Measurements from ENCODE around the gene CHCHD1. TPM values are rescaled to one million over a fixed set of nuclear protein-coding genes. Genes with fewer than 3 reads are reported as not detected.

CHCHD1 gene
- polyA plus RNA-seq, 3 donors = 47.2 to 52.5 (median 50.0) TPM

DNA sequence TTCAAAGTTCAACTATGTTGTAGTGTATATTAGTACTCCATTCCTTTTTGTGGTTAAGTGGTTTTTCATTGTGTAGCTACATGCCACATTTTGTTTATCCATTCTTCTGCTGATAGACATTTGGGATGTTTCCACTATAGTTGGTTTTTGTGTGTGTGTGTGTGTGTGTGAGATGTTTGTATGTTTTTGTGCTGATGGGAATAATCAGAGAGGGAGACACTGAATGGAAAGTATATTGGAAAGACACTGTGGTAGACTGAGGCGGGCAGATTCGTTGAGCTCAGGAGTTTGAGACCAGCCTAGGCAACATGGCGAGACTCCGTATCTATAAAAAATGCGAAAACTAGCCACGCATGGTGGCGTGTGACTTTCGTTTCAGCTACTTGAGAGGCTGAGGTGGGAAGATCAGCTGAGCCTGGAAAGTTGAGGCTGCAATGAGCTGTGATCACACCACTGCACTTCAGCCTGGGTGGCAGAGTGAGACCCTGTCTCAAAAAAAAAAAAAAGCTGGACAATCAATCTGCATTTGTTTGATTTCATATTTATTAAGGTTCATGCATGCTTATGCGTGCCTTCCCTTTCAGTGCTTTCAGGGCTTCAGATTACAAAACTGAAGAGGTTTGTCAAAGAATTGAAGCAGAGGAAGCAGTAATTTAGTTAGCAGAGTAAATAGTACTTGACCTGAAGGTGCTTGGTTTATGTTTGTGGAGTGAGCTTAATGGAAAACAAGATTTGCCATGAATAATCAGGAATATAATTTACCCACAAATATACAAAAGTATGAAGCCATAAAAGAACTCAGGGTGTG, 22.9 kb upstream of the CHCHD1 start:
- no peak for DNase-seq (ENCODE audit: extremely low read depth in 1 of 11, low read depth in 9 of 11, low spot score in 4 of 11)

DNA sequence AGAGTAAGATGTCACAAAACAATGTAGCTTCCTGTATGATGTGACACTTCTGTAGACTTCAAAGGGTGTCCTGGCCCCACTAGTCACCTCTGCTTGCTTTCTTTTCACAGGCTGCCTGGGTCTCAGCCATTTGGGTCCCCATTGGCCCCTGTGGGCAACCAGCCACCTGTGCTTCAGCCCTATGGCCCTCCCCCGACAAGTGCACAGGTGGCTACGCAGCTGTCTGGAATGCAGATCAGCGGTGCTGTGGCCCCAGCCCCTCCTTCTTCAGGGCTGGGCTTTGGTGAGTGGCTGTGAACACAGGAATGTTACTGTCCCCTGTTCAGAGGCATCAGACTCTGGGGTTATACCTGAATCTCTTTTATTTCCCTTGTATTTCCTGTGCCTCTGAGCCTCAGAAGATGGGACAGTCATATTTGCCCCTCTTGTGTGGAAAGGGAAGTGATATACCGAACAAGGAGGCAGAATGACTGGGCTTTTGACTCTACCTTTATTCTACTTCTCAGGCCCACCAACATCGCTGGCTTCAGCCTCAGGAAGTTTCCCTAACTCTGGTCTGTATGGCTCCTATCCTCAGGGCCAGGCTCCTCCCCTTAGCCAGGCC, 22.2 kb upstream of the CHCHD1 start:
- DNase-seq (ENCODE audit: extremely low read depth in 1 of 11, low read depth in 9 of 11, low spot score in 4 of 11) = no peak

DNA sequence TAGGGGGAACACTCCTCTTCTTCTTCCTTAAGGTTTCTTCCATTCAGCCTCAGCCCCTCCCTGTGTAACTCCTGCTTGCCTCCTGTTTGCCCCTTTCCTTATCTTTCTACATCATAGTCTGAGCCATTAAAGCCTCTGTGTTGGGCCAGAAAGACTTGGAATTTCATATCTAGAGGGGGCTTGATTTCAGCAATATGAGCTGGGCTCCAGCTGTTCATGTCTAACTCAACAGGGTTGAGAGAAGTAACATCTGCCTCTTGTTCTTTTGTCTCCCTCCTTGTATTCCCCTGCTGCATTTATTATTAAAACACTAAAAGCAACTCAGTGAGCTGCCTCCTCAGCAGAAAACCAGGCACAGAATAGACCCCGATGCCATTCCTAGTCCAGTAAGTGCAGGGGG, 20.1 kb upstream of the CHCHD1 start:
- DNase-seq (ENCODE audit: extremely low read depth in 1 of 11, low read depth in 9 of 11, low spot score in 4 of 11) = no peak

DNA sequence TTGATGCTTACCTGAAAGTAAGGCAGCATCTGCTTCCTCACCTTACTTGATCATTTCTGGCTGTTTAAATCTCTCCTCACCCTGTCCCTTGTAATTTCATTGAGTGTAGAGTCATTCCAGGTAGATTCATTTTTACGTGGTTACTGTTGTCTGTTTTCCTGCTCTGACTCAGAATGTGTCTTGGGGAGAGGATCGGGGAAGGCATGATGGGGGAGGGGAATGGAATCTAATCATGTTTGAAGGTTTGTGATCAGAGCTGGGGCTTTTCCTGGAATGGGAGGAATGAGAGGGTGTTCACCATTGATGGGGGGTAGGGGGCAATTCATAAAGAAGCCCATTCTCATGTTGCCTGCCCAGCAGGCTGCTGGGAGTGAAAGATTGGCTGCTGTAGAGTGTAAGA, 18.9 kb upstream of the CHCHD1 start:
- DNase-seq (ENCODE audit: extremely low read depth in 1 of 11, low read depth in 9 of 11, low spot score in 4 of 11) = no peak

DNA sequence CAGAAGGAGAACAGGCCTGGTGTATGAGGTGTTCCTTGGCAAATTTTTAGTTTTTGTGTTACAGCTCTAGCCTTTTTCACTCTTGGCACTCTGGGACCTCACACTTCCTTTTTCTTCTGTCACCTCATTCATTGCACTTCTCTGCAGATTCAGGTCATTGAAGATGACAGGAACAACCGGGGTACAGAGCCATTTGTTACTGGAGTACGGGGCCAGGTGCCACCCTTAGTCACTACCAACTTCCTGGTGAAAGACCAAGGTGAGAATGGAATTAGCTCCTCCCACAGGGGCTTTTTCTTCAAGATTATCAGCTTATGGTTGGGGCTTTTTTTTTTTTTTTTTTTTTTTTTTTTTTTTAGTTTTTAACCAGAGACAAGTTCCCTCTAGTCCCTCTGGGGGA, 18.5 kb upstream of the CHCHD1 start:
- DNase-seq (ENCODE audit: extremely low read depth in 1 of 11, low read depth in 9 of 11, low spot score in 4 of 11) = no peak

DNA sequence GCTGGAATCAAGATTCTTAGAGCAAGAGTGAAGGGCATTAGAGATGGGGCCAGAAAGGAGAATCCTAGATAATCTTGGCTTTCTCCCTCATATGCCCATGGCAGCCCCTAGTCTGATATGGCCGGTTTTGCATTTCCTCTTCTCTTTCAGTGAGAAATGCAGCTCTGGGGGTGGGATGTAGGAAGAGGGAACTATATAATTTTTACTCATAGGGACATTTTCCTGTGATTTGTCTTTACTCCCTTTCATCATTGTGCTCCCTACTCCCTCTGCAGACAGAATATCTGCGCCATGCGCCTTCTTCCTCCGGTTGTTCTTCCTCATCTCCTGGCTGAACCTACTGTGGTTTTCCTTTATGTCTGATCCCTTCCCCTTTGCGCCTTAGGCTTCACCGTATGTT, 16.8 kb upstream of the CHCHD1 start:
- DNase-seq (ENCODE audit: extremely low read depth in 1 of 11, low read depth in 9 of 11, low spot score in 4 of 11) = no peak

DNA sequence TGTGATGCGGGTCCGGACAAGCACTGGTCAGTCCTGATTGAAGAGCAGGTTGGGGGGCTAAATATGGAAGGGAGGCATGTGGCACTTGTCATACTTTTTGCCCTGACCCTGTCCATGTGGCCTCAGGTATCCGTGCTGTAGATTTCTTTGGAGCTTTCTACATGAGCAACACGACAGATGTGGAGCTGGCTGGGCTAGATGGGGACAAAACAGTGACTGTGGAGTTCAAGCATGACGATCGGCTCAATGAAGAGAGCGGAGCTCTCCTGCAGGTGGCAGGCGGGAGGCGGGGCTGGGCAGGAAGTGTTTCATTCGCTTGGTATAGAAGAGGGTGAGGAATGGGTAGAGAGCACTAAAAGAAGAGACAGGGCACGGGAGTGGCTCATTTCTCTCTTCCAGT, 13.0 kb upstream of the CHCHD1 start:
- no peak for DNase-seq (ENCODE audit: extremely low read depth in 1 of 11, low read depth in 9 of 11, low spot score in 4 of 11)

DNA sequence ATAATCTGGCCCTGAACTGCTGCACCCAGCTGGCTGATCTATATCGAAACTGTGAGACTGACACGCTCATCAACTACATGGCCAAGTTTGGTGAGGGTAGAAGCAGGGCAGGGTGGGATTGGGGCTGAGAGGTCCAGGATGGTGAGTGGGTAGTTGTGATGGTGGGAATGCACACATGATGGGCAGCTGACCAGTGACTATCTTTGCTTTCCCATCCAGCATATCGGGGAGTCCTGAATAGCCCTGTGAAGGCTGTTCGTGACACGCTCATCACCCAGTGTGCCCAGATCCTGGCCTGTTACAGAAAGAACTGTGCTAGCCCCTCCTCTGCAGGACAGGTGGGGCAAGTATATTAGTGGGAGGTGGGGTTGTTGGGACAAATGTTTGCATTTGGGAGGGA, 12.5 kb upstream of the CHCHD1 start:
- no peak for DNase-seq (ENCODE audit: extremely low read depth in 1 of 11, low read depth in 9 of 11, low spot score in 4 of 11)

DNA sequence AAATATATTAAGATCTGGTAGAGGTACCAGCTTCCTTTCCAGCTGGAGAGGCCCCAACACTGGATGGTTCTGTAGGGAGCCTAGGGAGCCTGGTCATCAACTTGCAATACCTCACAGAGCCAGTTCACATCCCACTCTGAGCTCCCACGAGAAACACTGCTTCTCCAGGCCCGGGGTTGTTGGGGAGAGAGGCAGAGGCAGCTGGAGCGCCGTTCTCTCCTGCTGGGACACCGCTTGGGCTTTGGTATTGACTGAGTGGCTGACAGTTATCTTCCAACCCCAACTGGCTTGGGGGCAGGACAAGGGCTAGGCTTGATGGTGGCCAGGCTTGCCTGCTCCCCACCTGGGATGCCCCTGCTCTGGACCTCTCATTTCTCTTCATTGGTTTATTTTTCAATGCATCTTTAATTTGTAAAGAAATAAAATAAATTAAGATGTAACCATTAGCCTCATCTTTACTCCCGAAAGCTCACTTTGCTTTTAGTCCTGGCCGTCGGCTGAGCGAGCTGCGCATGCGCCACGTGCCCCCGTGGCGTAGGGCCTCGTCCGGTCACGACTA, 10.0 kb upstream of the CHCHD1 start:
- DNase-seq (ENCODE audit: extremely low read depth in 1 of 11, low read depth in 9 of 11, low spot score in 4 of 11) = peak in 8 of 11 donors; percentile 60 to 88 (median 78)

DNA sequence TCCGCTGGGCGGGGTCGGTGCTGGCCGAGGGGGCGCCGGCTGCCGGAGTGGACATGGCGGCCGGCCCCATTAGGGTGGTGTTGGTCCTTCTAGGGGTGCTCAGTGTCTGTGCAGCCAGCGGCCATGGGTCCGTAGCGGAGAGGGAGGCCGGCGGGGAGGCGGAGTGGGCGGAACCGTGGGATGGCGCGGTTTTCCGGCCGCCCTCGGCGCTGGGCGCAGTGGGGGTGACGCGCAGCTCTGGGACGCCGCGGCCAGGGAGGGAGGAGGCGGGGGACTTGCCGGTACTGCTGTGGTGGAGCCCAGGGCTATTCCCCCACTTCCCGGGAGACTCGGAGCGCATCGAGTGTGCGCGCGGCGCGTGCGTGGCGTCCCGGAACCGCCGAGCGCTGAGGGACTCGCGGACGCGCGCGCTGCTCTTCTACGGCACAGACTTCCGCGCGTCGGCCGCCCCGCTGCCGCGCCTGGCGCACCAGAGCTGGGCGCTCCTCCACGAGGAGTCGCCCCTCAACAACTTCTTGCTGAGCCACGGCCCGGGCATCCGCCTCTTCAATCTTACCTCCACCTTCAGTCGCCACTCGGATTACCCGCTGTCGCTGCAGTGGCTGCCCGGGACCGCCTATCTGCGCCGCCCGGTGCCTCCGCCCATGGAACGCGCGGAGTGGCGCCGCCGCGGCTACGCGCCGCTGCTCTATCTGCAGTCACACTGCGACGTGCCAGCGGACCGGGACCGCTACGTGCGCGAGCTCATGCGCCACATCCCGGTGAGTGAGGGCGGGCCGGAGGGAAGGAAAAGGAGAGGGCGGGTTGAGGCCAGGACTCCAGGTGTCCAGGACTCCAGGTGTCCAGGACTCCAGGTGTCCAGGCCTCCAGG, 9.3 kb upstream of the CHCHD1 start:
- DNase-seq (ENCODE audit: extremely low read depth in 1 of 11, low read depth in 9 of 11, low spot score in 4 of 11) = peak in 9 of 11 donors; percentile 59 to 84 (median 70)

DNA sequence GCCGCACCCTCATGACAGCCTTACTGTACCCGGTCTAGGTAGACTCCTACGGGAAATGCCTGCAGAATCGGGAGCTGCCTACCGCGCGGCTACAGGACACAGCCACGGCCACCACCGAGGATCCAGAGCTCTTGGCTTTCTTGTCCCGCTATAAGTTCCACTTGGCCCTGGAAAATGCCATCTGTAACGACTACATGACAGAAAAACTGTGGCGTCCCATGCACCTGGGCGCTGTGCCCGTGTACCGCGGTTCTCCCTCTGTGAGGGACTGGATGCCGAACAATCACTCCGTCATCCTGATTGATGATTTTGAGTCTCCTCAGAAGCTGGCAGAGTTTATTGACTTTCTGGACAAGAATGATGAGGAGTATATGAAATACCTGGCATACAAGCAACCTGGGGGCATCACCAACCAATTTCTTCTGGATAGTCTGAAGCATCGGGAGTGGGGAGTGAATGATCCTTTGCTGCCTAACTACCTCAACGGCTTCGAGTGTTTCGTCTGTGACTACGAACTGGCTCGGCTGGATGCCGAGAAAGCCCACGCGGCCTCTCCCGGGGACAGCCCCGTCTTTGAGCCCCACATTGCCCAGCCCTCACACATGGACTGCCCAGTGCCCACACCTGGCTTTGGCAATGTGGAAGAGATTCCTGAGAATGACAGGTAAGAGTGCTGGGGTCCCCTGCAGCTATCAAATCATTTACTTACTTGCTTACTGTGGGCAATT, 8.5 kb upstream of the CHCHD1 start:
- DNase-seq (ENCODE audit: extremely low read depth in 1 of 11, low read depth in 9 of 11, low spot score in 4 of 11) = no peak

DNA sequence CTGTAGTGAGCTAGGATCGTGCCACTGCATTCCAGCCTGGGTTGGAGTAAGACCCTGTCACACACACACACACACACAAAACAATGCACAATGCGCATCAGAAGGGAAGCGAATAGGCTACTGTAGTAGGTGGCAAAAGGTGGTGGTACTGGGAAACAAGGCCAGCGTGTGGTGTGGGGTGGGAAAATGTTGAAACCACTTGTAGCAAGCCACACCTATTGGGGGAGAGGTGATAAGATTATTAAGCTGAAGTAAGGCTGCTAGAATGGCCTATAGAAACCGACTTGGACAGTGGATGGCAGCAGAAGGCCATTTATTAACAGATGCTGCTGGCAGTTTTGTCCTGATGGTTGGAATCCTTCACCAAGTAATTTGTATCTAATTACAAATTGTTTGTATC, 7.2 kb upstream of the CHCHD1 start:
- DNase-seq (ENCODE audit: extremely low read depth in 1 of 11, low read depth in 9 of 11, low spot score in 4 of 11) = no peak

DNA sequence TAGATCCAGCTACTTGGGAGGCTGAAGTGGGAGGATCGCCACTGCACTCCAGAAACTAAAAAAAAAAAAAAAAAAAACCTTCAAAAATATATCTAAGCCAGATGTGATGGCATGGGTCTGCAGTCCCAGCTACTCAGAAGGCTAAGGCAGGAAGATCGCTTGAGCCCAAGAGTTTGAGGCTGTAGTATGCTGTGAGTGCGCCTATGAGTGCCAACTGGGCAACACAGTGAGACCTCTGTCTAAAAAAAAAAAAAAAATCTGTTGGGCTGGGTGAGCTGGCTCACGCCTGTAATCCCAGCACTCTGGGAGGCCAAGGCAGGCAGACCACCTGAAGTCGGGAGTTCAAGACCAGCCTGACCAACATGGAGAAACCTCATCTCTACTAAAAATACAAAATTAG, 2.8 kb upstream of the CHCHD1 start:
- no peak for DNase-seq (ENCODE audit: extremely low read depth in 1 of 11, low read depth in 9 of 11, low spot score in 4 of 11)

DNA sequence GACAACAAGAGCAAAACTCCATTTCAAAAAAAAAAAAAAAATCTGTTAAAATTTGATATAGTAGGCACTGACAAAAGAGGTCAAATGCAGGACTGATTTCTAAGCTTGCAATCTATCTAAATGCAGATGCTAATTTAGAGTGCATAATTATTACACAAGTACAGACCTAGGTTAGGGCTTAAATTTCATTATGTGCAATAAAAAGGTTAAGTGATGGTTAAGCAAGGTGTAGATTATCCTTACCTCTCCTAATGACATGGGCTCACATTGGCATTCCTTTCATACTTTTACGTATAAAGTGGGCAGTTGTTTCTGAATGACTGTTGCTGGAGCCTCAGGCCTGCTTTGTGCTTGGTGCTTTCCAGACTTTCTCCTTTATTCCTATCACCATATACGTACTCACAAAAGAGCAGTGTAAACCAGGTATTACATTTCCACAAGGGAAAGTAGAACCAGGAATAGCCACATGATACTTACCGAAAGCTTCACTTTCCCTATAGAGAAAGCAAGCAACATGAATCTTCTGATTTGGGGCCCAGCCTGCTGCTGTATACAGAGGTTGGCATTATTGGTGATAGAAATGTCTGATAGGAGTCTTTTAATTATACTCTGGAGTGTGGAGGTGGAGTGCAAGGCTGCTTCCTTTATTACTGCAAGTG, 2.2 kb upstream of the CHCHD1 start:
- DNase-seq (ENCODE audit: extremely low read depth in 1 of 11, low read depth in 9 of 11, low spot score in 4 of 11) = no peak

DNA sequence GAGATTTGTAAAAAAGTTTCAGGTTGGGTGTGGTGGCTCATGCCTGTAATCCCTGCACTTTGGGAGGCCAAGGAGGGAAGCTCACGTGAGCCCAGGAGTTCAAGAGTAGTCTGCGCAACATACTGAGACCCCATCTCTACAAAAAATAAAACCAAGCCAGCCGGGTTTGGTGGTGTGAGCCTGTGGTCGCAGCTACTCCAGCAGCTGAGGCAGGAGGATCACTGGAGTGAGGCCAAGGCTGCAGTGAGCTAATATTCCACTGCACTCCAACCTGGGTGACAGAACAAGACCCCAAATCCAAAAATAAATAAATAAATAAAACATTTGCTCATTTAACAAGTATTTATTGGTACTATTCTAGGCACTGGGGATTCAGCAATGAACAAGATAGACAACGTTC, 1.5 kb upstream of the CHCHD1 start:
- no peak for DNase-seq (ENCODE audit: extremely low read depth in 1 of 11, low read depth in 9 of 11, low spot score in 4 of 11)

DNA sequence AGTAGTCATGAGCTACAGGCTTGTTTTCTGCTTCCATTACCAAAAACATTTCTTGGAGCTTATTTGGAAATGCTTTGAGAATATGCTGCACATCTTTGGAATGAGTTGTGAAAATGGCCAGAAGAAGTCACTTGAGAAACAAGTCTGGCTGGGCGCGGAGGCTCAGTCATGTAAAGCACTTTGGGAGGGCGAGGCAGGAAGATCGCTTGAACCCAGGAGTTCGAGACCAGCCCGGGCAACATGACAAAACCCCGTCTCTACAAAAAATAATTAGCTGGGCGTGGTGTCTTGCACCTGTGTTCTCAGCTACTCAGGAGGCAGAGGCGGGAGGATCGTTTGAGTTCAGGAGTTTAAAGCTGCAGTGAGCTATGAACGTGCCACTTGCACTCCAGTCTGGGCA, 882 bp upstream of the CHCHD1 start:
- no peak for DNase-seq (ENCODE audit: extremely low read depth in 1 of 11, low read depth in 9 of 11, low spot score in 4 of 11)

DNA sequence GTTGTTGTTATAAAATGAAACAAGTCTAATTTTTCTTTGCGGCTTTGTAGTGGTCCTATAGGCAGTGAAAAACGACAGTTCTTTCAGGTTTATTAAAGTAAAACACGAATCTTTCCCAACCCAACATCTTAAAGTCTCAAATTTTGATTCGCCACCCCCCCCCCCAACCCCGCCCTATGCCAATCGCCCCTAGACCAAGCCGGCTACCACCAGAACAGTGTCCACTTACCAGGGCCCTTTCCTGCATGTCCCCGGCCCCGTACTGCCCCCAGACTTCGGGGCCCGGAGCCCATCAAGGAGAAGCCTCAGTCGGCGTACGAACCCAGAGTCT, 335 bp upstream of the CHCHD1 start:
- DNase-seq (ENCODE audit: extremely low read depth in 1 of 11, low read depth in 9 of 11, low spot score in 4 of 11) = no peak

DNA sequence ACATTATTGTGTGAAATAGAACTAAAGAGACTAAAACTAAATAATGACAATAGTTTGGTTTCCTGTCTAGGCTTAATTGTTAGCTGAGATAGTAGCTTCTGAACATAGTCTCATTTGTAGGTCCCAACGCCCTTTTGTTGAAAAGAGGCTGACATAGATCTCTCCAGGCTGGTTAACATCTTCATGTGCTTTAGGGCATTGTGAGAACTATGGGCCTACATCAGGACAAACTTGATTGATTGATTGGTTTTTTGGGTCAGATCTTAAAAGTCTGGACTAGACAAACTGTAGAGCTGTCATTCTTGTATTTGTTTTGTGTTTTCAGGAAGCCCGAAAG, 869 bp downstream of the CHCHD1 start:
- no peak for DNase-seq (ENCODE audit: extremely low read depth in 1 of 11, low read depth in 9 of 11, low spot score in 4 of 11)

DNA sequence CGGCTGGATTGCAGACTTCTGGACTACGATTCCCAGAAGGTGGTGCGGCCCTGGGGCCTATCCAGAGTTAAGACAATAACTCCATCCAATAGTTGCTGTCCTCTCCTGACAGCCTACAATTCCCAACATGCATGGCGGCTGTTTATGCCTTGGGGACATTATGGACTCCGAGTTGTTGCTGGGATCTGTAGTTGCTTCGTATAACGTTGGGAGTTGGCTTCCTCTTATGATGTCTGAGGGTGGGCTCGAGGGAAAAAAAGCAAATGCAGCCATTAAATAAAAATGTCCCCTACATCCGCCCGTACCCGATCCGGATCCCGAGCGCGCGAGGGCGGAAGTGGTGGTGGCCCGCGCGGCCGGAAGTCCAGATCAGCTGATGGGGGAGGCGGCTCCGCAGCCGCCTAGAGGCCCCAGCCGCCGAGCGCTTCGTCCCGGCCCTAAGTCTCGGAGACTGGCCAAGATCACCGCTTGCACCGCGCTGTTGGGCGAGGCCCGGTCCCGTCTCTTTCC, 3.4 kb downstream of the CHCHD1 start, which contains the start of gene ZSWIM8:
ZSWIM8 (plus strand) TSS at position 396 of the 510 bp plus-strand sequence. CDS start 273 bp downstream, outside the sequence.
- peak; percentile 81 to 97 (median 93) for DNase-seq (ENCODE audit: extremely low read depth in 1 of 11, low read depth in 9 of 11, low spot score in 4 of 11)
